ENCODE results near the gene TNIK.

The TNIK gene

DNA sequence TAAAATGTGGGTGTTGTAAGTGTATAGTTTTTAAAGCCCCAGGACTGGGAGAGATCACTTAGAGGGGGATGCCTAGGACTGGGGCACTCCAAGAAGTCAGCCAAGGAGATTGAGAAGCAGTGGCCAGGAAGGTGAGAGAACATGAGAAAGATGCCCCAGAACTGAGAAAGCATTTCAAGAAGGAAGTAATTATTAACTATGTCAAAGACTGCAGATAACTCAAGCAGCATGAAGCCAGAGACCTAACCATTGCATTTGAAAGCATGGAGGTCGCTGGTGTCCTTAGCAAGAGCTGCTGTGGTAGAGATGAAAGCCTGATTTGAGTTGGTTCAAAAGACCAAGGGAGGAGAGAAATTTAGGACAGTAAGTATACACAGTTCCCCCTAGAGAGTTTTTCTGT, 403.1 kb downstream of the TNIK start:
- Histone ChIP-seq H3K36me3 (ENCODE audit: control insufficient read depth, insufficient read depth, low read length) (no peaks in the 10 kb centered on the region), H3K9me3 (ENCODE audit: control insufficient read depth, low read length) (no peaks in the 10 kb centered on the region), H3K4me1 (no peaks in the 10 kb centered on the region), H3K27ac (no peak overlapping the region), H3K9ac (no peak overlapping the region), H3K4me3 (ENCODE audit: low read depth, low read length) (no peak overlapping the region), H3K79me2 (no peaks in the 10 kb centered on the region), H3K27me3 (ENCODE audit: control insufficient read depth, insufficient read depth, low read length) (no peaks in the 10 kb centered on the region), H2AFZ (no peak overlapping the region), H3K4me2 (ENCODE audit: low read length) (no peak overlapping the region)
- TF ChIP-seq, protein P1, sequence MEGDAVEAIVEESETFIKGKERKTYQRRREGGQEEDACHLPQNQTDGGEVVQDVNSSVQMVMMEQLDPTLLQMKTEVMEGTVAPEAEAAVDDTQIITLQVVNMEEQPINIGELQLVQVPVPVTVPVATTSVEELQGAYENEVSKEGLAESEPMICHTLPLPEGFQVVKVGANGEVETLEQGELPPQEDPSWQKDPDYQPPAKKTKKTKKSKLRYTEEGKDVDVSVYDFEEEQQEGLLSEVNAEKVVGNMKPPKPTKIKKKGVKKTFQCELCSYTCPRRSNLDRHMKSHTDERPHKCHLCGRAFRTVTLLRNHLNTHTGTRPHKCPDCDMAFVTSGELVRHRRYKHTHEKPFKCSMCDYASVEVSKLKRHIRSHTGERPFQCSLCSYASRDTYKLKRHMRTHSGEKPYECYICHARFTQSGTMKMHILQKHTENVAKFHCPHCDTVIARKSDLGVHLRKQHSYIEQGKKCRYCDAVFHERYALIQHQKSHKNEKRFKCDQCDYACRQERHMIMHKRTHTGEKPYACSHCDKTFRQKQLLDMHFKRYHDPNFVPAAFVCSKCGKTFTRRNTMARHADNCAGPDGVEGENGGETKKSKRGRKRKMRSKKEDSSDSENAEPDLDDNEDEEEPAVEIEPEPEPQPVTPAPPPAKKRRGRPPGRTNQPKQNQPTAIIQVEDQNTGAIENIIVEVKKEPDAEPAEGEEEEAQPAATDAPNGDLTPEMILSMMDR (IDR thresholded peaks at IDR 0.05) = no peak

DNA sequence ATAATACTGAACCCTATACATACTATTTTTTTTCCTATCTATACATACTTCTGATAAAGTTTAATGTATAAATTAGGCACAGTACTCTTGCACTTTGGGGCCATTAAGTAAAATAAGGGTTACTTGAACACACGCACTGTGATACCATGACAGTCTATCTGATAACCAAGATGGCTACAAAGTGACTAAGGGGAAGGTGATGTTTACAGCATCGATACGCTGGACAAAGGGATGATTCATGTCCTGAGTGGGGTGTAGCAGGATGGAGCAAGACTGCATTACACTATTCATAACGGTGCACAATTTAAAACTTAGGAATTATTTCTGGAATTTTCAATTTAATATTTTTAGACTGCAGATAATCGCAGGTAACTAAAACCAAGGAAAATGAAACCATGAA, 403.7 kb downstream of the TNIK start:
- no peak overlapping the region for H3K4me3 ChIP-seq (ENCODE audit: low read depth, low read length)
- H2AFZ ChIP-seq = no peak overlapping the region
- H3K27ac ChIP-seq = no peak overlapping the region
- TF ChIP-seq, protein P1 (IDR thresholded peaks at IDR 0.05) = no peak
- H3K27me3 ChIP-seq (ENCODE audit: control insufficient read depth, insufficient read depth, low read length) = no peaks in the 10 kb centered on the region
- H3K9ac ChIP-seq = no peak overlapping the region
- H3K36me3 ChIP-seq (ENCODE audit: control insufficient read depth, insufficient read depth, low read length) = no peaks in the 10 kb centered on the region
- H3K4me1 ChIP-seq = no peaks in the 10 kb centered on the region
- no peak overlapping the region for H3K4me2 ChIP-seq (ENCODE audit: low read length)
- no peaks in the 10 kb centered on the region for H3K9me3 ChIP-seq (ENCODE audit: control insufficient read depth, low read length)
- H3K79me2 ChIP-seq = no peaks in the 10 kb centered on the region

DNA sequence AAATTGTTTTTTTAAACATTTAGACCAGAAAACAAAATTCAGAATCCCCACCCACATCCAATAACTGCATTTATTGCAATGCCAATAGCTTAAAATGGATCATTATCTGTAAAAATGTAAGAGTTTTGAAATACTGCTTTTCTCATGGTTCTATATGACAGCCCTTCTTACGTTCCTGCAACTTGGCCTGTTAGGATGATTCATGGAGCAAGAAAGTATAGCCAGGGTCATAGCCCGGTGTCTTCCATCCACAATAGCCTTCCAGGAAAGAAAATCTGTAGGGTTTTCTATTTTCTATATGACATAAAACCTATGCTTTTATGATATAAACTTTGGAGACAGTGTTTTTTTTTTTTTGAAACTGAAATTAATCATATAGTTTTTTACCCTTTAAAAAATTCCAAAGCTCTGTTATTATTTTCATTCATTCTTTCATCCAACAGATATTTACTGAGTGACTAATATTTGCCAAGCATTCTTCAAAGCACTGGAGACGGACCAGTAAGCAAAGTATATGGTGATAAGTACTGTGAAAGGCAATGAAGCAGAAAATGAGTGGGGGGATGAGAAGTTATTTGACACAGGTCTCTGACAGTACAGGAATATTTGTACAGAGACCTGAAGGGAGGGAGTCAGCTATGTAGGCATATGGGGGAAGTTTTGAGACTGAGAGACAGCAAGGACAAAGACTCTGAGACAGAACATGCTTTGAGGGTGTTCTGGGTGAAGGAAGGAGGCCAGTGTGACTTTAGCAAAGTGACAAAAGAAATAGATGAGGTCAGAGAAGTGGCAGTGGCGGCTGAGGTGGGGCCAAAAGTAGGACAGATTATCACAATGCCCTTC, 404.6 kb downstream of the TNIK start:
- Histone ChIP-seq H3K4me2 (ENCODE audit: low read length) (no peak overlapping the region), H3K27me3 (ENCODE audit: control insufficient read depth, insufficient read depth, low read length) (no peaks in the 10 kb centered on the region), H3K4me3 (ENCODE audit: low read depth, low read length) (no peak overlapping the region), H2AFZ (no peak overlapping the region), H3K9me3 (ENCODE audit: control insufficient read depth, low read length) (no peaks in the 10 kb centered on the region), H3K79me2 (no peaks in the 10 kb centered on the region), H3K4me1 (no peaks in the 10 kb centered on the region), H3K9ac (no peak overlapping the region), H3K27ac (no peak overlapping the region), H3K36me3 (ENCODE audit: control insufficient read depth, insufficient read depth, low read length) (no peaks in the 10 kb centered on the region)
- TF ChIP-seq, protein P1 (IDR thresholded peaks at IDR 0.05) = no peak

DNA sequence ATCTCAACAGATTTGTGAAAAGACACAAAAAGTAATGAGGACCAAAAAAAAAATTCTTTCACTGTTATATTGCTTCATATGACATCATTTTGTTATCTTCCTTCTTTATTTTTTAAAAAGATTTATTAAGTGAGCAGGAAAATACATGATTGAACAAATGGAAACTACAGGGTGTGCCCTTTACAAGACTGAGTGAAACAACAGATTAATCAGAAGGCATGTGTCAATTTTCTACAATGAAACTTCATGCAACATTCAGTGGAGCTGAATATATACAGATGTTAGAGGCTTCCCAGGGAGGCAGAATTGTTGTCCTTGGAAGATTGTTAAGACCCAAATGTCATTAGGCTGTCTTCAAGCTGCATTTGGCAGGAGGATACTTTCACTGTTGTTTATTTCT, 405.3 kb downstream of the TNIK start:
- H3K4me2 ChIP-seq (ENCODE audit: low read length) = no peak overlapping the region
- H3K27me3 ChIP-seq (ENCODE audit: control insufficient read depth, insufficient read depth, low read length) = no peaks in the 10 kb centered on the region
- TF ChIP-seq, protein P1 (IDR thresholded peaks at IDR 0.05) = no peak
- H3K27ac ChIP-seq = no peak overlapping the region
- no peak overlapping the region for H3K9ac ChIP-seq
- no peak overlapping the region for H3K4me3 ChIP-seq (ENCODE audit: low read depth, low read length)
- no peaks in the 10 kb centered on the region for H3K36me3 ChIP-seq (ENCODE audit: control insufficient read depth, insufficient read depth, low read length)
- H2AFZ ChIP-seq = no peak overlapping the region
- no peaks in the 10 kb centered on the region for H3K4me1 ChIP-seq
- no peaks in the 10 kb centered on the region for H3K79me2 ChIP-seq
- H3K9me3 ChIP-seq (ENCODE audit: control insufficient read depth, low read length) = no peaks in the 10 kb centered on the region

DNA sequence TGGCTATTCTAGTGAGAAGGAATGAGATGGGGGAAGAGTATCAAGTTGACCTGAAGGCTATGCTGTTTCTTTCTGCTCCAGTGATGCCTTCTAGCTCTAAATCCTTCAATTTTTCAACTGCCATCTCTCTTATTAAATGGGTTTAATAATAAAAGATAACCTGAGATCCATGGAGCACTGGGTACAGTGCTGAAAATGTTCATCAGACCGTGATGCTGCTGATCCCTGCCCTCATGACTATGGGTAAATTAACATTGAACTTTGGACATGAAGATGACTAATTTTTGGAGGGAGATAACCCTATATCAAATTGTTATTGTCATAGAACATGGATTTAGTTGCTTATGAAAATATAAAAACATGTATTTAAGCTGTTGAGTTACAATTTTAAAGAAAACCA, 406.0 kb downstream of the TNIK start:
- no peaks in the 10 kb centered on the region for H3K36me3 ChIP-seq (ENCODE audit: control insufficient read depth, insufficient read depth, low read length)
- H2AFZ ChIP-seq = no peak overlapping the region
- no peaks in the 10 kb centered on the region for H3K79me2 ChIP-seq
- no peak overlapping the region for H3K4me3 ChIP-seq (ENCODE audit: low read depth, low read length)
- TF ChIP-seq, protein P1 (IDR thresholded peaks at IDR 0.05) = no peak
- H3K4me1 ChIP-seq = no peaks in the 10 kb centered on the region
- H3K4me2 ChIP-seq (ENCODE audit: low read length) = no peak overlapping the region
- H3K9me3 ChIP-seq (ENCODE audit: control insufficient read depth, low read length) = no peaks in the 10 kb centered on the region
- H3K9ac ChIP-seq = no peak overlapping the region
- H3K27ac ChIP-seq = no peak overlapping the region
- no peaks in the 10 kb centered on the region for H3K27me3 ChIP-seq (ENCODE audit: control insufficient read depth, insufficient read depth, low read length)
